Central memory CD4-positive, alpha-beta T cell (primary cell): Measurements from ENCODE around the gene LAMA5.

Source experiments
- DNase-seq: peaks from one replicate; pipeline ENCODE4 v3.0.0; 2022
- total RNA-seq, 3 experiments: gene quantifications; one replicate each; lab custom pipeline; 2026; lab: John Stamatoyannopoulos, UW

The LAMA5 gene
- total RNA-seq = 0.05 to 0.19 (median 0.18) reads per million in 3 experiments

GRCh38 chr20:62367136-62367632 is at the start of gene LAMA5:
TSS of gene LAMA5 (minus strand) at chr20:62367312. CDS start at chr20:62367245, 67 bp downstream.
- DNase-seq = no peak

- no peak for DNase-seq
These were observed 48.4 kb upstream of the LAMA5 start for GRCh38 chr20:62415354-62416111.

- no peak for DNase-seq
These were observed 46.9 kb upstream of the LAMA5 start for GRCh38 chr20:62413896-62414481.

- DNase-seq = no peak
These were observed 46.0 kb upstream of the LAMA5 start for GRCh38 chr20:62413025-62413570.

GRCh38 chr20:62412194-62413024 is 45.3 kb upstream of the LAMA5 start:
- DNase-seq = no peak

GRCh38 chr20:62411479-62412193 is 44.5 kb upstream of the LAMA5 start:
- DNase-seq = no peak

- no peak for DNase-seq
These were observed 43.8 kb upstream of the LAMA5 start for GRCh38 chr20:62410746-62411478.

GRCh38 chr20:62409931-62410745 is 43.0 kb upstream of the LAMA5 start:
- no peak for DNase-seq

GRCh38 chr20:62409086-62409853 is 42.2 kb upstream of the LAMA5 start:
- no peak for DNase-seq

- no peak for DNase-seq
These were observed 41.5 kb upstream of the LAMA5 start for GRCh38 chr20:62408640-62409039.

- DNase-seq = no peak
These were observed 40.9 kb upstream of the LAMA5 start for GRCh38 chr20:62408055-62408454.

GRCh38 chr20:62407221-62407992 is 40.3 kb upstream of the LAMA5 start, which contains the start of gene CABLES2:
TSS of gene CABLES2 (minus strand) at chr20:62407285. CDS start at chr20:62407276, 9 bp downstream.
- DNase-seq = peak; percentile 91

- peak; percentile 11 for DNase-seq
These were observed 39.6 kb upstream of the LAMA5 start for GRCh38 chr20:62406635-62407176.

- DNase-seq = no peak
These were observed 38.9 kb upstream of the LAMA5 start for GRCh38 chr20:62405981-62406513.

GRCh38 chr20:62405108-62405980 is 38.2 kb upstream of the LAMA5 start:
- DNase-seq = no peak

GRCh38 chr20:62404761-62405107 is 37.6 kb upstream of the LAMA5 start:
- no peak for DNase-seq

GRCh38 chr20:62404112-62404665 is 37.1 kb upstream of the LAMA5 start:
- DNase-seq = no peak
